HG02852 (cell line): Measurements from ENCODE around the gene CD63.

Source experiments
- ATAC-seq: cut with Tn5 transposase; IDR thresholded peaks from one replicate; pipeline ENCODE4 v1.9.1; 2021; ENCODE audit warnings: mild to moderate bottlenecking, moderate library complexity; ENCODE audit not compliant: unreplicated experiment

Gene CD63

DNA sequence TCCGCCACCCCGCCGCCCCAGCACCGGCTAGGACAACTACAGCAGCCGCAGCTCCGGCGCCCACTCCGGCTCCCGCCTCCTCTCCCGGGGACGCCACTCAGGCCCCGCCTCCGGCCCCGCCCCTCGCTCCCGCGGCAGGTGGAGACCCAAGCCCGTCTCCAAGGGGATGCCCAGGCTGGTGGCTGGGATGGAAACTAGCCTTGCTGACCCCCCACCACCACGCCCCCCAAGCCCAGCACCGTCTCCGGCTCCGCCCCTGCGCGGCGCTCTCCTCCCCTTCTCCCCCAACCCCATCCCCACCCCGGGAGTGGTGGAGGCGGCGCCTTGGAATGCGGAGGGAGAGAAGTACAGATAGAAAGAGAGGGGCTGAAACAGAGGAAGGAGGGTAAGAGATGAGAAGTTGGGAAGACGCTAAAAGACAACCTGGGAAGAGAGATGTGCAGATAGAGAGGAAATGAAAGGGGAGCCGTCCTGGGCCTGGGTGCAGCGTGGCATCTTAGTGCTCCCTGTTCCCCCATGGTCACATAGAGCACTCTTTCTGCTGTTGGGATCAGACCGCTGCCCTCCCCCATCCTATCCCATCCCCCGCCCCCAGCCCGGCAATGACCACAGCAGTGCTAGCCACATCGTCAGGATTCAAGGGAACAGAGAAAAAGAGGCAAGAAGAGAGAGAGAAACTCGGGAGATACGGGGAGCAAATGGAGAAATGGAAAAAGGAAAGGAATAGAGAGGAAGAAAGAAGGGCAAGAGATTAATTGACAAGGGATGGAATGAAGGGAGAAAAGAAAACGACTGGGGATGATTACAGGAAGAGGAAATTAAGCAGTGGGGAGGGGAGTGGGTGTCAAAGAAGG, 20.7 kb downstream of the CD63 start, which contains the start of gene ITGA7:
Gene ITGA7 (minus strand): TSS at position 64 of the 854 bp plus-strand sequence. CDS start 222 bp downstream, outside the sequence.
- peak; percentile 71 for ATAC-seq

DNA sequence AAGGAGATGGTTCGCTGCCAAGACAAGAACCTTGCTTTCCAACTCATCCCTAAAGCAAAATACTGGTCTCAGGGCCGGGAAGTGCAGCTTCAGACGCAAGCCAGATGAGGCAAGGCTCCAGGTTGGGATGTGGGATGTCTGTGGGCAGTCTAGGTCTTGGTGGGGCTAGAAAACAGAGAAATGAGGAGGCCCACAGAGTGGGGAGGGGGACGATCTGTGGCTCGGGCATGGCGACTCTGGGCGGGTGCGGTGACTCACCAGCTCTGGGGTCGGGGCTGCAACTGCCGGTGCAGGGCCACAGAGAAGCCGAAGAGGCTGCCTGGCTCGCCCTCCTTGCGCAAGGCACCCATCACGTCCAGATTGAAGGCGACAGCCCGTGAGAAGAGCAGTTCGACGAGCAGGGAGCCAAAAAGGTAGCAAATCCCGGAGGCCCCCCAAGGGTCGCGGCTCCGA, 21.6 kb downstream of the CD63 start:
- no peak for ATAC-seq

DNA sequence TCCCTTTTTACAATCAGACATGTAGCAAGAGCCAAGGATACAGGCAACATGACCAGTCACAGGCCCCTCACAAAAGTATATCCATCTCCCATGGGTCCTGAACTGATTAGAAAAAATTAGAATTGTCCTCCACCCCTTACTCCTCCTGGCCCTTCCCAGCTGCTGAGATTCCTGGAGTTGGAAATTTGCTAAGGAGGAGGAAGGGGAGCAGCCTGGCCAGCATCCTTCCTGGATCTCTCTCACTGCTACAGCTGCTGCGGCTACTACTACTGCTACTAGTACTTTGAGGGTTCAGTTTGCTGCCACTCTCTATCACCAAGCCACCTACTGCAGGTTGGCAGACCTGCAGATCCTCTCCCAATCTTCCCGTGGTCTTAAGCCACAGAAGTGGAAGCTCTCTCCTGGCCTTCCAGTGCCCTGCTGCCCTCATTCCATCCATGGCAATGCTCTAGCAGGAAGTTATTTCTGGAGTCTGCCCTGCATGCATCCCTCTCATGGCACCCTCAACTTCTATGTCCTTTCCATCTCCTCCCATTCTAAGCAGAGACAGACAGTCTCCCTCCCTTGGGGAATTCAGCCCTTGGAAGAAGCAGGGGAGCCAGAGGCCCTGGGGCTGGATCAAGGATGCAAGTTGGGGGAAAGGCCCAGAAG, 22.1 kb downstream of the CD63 start:
- ATAC-seq, result no peak

DNA sequence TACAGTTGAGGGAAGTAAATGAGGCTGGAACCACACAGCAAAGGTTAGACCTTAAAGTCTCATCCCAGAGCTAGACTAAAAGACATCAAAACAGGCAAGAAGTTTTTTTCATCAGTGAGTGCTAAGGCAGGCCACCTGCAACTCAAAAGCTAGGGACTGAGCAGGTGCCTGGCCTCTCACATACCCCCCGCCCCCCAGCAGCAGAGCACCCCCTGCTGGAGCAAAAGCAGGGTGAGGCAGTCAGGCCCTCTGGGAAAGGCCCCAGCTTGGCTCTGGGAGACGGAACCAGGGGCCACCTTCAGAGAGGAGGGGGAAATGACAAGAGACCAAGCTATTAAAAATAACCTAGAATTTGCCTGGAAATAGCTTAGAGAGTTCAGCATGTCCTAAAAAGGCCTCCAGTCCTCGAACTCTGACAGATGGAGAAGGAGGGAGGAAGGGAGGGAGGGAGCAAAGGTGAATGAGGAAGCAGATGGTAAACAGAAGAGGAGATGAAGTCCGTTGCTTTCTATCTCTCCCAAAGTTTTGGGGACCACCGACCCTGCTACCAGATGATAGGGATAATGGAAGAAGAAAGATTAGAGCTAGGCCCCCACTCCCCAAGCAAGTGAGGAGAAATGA, 22.9 kb downstream of the CD63 start:
- no peak for ATAC-seq

DNA sequence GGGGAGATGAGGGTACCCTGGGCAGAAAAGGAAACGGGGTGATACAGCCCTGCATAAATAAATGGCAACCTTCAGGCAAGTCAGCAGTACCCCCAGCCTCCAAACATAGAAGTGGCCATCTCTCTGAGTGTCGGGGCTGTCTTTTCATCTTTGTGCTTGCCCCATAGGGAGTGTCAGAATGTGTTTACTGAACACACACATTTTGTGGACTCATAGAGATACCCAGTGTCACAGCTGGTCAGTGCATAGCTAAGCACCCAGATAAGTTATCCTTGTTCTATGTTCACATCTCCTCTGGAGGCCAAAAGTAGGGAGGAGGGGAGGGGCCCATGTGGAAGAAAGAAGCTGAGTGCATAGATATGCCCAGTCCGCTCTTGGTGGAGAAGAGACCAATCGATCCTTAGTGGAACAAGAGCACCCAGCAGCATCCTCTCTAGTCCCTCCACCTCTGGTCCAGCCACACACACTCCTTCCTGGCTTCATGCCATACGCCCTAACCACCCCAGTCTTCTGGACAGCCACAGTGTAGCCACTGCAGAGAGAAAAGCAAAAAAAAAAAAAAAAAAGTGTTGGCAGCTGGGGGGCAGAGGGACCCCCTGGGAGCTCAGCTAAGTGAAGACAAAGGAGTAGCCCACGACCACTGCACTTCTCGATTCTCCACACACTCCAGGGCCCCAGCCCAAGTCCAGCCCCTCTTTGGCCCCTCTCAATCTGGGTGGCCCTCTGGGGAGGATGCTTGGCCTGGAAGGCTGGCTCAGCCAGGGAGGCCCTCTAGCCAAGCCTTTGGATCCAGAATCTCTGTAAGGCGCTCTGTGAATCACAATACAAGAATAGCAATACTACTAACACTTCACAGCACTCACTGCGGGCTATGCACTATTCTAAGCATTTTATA, 23.7 kb downstream of the CD63 start:
- ATAC-seq, result no peak

DNA sequence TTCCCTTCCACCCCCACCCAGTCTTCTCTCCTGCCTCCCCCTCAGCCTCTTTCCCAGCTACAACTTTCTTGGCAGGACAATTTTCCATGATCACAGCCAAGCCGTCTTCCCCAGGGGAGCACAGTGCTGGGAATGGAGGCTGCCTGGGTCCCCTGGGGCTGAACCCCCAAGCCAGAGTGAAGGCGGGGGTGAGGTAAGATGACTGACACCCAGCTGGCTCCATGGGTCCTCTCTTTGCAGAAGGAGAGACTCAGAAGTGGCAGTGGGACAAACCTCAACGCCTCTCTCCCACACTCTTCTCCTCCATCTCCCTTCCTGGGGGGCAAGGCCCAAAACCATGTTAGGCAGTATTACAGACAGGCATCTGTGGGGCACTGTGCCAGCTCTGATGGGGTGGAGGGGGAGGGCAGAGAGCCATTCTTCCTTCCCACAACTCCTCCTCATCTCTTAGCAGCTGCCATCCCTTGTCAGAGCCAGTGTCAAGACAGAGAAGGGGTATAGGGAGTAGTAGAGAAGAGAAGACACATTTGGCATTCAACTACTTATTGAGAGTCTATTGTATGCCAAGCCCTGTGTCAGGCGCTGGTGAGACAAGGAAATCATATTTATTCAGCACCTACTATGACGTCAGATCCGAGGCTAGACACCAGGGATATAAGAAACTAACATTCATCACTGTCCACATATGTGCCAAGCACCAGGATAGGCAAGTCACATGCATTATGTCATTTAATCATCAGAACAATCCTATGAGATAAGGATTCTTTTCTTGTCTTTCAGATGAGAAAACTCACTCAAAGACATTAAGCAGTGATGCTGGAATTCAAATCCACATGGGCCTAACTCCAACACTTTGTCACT, 24.7 kb downstream of the CD63 start:
- no peak for ATAC-seq

DNA sequence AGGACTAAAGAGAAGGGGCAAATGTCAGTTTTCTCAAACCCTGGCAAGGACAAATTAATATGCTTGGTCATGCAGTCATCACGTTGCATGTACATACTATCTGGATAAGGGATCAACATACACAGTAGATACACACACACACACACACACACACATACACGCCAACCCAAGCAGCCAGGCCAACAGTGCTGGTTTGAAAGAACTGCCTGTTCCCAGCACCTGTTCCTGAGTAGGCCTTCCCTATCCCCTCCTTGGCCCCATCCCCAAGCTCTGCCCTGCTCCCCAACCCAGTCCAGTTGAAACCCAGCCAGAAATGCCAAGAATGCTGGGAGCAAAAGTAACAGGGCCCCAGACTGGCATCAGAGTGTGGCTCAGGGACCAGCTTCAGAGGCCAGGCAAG, 25.5 kb downstream of the CD63 start:
- no peak for ATAC-seq

DNA sequence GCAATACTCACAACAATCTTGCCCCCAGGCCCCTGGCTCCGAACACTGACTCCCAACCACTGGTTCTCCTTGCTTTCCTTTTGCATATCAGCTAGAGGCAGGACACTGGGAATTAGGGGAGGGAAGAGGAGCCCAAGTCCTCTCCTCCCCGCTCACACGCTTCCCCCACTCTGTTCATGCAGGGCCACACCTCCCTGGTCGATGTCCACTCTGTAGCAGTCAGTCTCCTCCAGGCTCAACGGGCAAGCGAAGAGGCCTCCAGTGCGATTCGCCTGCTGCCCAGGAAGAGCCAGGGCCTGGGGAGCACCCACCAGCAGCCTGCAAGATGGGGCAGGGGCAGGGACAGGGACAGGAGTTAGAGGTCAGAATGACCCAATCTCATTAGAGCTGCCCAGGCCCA, 25.9 kb downstream of the CD63 start:
- no peak for ATAC-seq

DNA sequence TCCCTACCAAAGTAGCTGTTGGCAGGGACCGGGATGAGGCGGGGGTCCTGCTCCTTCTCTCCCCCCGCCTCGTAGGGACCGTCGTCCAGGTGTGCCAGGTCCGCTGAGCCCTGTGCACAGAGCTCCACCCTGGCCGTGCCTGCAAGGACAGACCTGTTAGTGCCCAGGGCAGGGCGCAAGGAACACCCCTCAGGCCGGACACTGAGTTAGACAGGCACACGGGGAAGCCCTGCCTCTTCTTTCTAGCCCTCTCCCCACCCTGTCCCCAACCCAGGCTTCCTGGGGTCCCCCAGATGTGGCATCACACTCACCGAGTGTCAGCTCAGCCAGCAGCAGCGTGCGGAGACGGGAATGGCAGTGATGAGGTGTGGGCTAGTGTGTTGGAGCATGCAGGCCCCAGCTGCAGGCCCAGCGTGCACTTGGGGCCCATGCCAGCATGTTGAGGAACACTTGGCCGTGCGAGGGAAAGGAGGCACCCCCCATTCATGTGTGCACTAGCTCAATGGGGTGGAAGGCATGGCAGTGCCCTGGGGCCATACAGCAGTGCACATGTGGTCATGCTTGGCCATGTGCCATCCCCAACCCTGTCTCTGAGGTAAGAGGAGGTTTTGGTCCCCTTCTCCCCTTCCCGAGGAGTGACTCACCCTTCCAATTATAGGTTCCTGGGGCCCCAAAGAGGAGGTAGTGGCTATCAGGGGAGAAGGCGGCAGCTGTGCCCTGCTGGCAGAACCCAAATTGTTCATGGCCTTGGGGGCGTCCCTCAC, 28.4 kb downstream of the CD63 start:
- no peak for ATAC-seq

DNA sequence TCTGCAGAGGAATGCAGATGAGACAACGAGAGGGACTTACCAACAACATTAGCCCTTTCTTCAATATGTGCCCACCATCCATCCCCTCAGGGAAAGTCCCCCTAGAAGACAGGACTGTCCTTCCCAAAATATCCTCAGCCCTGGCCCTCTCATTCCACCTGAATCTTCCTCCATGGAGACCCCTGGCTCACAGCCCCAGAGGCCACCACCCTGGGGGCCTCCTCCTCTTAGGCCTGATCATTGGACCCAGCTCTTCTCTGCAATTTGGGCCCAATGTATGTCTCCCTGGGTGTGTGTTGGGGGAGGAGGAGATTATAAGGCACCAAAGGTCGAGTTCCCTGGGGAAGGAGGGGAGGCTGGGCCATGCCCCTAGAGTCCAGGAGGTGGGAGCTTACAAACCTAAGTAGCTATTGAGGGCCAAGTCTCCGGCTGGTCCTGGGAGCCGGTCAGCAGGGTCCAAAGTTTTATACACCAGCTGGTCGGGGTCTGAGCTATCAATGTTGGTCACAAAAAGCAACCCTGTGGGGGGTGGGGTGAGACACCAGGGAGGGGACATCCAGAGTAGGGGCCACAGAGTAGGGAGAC, 29.2 kb downstream of the CD63 start:
- ATAC-seq, result no peak

DNA sequence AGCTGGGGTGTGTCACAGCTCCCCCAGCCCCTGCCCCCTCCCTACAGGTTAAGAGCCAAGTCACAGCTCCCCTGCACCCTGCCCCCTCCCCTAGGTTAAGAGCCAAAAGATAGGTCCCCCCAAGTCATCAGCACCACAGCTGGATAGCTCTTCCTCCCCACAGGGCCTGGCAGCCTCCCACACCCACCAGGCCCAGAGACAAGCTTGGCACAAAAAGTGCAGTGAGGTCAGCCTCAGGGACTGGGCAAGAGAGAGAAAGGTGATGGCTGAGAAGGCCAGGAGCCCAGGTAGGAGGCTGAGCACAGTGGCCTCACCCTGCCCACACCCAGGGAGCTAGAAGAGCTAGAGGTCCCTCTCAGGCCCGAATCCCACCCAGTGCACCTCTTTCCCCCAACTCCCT, 29.8 kb downstream of the CD63 start:
- no peak for ATAC-seq

DNA sequence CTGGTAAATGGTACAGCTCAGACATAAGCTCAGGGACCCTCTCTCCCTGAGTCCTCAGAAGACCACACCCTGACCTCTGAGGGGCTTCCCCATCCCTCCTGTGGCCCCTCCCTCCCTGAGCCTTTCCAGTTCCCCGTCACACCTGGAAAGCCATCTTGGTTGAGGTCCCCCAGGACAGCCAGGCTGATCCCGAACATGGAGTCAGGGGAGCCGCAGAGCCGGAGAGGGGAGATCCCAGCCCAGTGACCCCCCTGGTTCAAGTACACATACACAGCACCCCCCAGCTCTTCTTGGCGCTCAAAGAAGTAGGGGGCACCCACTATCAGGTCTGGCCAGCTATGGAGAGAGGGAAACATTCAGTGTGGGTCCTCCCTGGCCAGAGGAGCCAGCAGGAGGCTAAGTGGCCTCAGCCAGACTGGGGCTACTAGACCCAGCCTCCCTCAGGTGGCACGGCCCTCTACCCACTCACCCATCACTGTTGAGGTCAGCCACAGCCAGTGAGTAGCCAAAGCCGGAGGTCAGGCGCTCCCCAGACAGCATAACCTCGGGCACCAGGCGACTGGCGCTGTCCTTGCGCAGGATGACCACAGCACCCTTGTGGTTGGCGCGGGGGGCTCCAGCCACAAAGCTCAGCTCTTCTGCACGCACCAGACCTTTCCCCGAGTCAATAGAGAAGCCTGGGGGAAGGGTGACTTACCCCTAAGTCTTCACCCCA, 30.4 kb downstream of the CD63 start:
- no peak for ATAC-seq

DNA sequence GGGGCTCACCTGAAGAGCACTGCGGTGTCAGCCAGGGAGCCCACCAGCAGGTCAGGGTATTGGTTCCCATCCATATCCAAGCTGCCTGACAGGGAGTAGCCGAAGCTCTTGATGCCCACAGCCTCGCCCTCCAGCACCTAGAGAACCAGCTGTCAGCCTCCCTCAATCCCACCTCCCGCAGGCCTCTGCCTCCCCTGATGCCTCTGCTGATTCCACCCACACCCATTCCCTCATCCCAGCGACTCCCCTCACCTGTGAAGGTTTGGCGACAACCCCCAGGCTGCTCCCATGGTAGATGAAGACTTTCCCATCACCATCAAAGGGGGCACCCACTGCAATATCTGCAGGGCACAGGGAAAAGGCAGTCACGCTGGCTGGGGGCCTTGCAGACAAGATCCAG, 31.1 kb downstream of the CD63 start:
- ATAC-seq, result no peak

DNA sequence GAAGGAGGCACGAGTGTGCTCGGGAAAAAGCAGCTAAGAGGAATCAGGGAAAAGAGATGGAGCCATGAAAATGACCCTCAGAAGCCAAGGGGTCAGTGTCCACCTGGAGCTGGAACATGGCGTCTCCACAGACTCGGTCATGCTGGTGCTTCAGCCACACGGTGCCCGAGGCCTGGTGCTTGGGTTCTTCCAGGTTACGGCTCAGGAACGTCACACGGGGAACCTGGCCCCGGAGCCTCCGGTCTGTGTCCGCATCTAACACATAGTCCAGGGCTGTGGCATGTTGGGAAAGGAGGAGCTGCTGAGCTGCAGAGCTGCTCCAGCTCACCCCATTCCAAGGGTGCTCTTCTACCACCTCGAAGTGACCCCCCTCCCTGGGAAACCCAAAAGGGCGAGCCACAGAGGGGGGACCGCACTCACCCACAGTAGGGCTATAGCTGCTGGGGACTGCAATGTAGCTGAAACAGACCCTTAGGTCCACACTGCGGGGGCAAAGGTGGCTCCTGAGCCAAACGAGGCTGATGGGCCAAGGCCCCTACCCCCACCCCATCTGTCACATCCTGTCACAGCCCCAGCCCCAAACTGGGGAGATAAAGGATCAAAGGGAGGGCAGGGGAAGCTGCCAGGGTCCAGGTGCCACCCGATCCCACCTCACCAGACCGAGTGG, 31.9 kb downstream of the CD63 start:
- no peak for ATAC-seq

DNA sequence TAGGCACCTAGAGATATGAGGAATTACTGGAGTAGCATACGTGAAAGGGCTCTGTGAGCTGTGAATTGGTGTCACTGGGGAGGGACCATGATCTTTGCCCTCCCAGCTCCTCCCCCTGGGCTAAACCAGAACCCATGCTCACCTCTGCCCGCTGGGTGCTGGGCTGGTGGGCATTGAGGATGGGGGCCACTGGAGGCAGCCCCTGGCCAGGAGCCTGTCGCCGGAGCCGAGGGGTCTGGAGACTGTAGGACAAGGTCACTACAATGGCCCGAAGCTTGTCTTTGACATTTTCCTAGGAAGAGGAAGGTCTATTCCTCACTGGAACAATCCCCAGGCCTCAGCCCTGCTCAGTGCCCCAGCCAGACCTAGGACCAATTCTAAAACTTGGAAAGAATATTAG, 32.7 kb downstream of the CD63 start:
- no peak for ATAC-seq

DNA sequence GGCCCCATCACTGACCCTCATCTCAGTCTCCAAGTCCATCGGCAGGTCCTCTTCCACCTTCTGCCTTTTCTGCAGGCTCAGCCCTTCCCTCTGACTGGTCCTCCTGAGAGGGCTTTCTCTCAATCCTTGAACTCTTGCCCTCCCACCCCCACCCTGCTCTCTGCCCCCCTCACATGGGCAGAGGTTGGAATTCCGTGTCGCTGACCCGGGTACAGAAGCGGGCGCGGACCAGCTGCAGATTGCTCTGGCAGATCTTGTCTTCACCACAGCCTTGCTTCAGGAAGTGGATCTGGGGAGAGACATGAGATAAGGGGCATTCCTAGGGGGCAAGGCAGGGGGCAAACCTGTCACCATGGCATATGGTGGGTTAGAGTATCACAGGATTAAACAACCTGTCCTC, 33.5 kb downstream of the CD63 start:
- no peak for ATAC-seq

DNA sequence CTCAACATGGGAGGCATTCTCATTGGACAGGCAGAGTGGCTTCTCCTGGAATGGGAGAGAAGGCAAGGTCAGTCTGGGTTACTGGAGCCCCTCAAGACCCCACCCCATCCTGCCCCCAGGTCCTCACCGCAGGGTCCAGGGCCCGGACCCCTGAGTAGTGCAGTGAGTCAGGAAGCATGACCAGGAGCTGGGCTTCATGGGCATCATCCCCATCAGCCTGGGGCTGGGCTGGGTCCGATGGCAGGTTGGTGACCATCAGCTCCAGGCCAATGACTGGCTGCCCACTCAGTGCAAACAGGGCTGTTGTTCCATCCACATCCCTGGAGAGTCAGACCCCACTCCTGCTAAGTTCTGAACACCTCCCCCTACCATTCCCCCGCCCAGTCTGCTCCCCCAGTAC, 34.2 kb downstream of the CD63 start:
- ATAC-seq, result no peak

DNA sequence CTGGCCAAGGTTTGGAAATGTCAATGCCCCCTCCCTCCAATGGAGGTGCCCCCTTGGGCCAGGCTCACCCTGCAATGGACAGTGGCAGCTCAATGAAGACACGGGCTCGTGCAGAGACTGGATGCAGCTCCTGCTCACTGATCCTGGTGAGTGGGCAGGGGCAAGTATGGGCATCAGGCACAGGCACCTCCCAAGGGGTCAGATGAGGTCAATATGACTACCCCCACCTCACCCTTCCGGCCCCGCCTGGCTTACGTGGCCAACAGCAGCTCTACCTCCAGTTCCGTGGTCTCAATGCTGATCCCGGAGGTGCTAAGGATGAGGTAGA, 34.7 kb downstream of the CD63 start:
- no peak for ATAC-seq
